Neuronal stem cell (in vitro differentiated cells): ENCODE measurements around the gene NELL1.

Experiments
- DNase-seq: peaks from one replicate; pipeline ENCODE4 v3.0.0-alpha.2; 2013; ENCODE audit warnings: low spot score
- H2AFZ ChIP-seq: one replicate; pipeline ENCODE4 v1.6.1; 2013; ENCODE audit warnings: mild to moderate bottlenecking, low read length, inconsistent platforms
- H2AK5ac ChIP-seq: 2 replicates; pipeline ENCODE4 v1.6.1; 2013; ENCODE audit warnings: low read depth, mild to moderate bottlenecking, inconsistent platforms, low read length, moderate library complexity, mixed read lengths
- H2BK120ac ChIP-seq: 2 replicates; pipeline ENCODE4 v1.6.1; 2013; ENCODE audit warnings: low read depth, mild to moderate bottlenecking, inconsistent platforms, low read length, moderate library complexity, mixed read lengths
- H2BK12ac ChIP-seq: one replicate; pipeline ENCODE4 v1.6.1; 2013; ENCODE audit warnings: low read length, inconsistent platforms
- H2BK15ac ChIP-seq: 2 replicates; pipeline ENCODE4 v1.6.1; 2013; ENCODE audit warnings: mild to moderate bottlenecking, low read length, inconsistent platforms, mixed read lengths
- H2BK5ac ChIP-seq: one replicate; pipeline ENCODE4 v1.6.1; 2013; ENCODE audit warnings: inconsistent platforms, mild to moderate bottlenecking, low read length, moderate library complexity
- H3K14ac ChIP-seq: one replicate; pipeline ENCODE4 v1.6.1; 2013; ENCODE audit warnings: low read length, inconsistent platforms
- H3K18ac ChIP-seq: 2 replicates; pipeline ENCODE4 v1.6.1; 2013; ENCODE audit warnings: low read length, inconsistent platforms
- H3K23ac ChIP-seq: 2 replicates; pipeline ENCODE4 v1.6.1; 2013; ENCODE audit warnings: low read depth, mild to moderate bottlenecking, mixed read lengths, low read length, inconsistent platforms; ENCODE audit not compliant: poor library complexity
- H3K27ac ChIP-seq: replicated peaks from 3 replicates; pipeline ENCODE4 v1.5.1; 2013; ENCODE audit warnings: low read length, inconsistent platforms
- H3K27me3 ChIP-seq, 3 experiments: 2 replicates each; pipeline ENCODE4 v1.6.1; 2013; ENCODE audit warnings: low read length in 3 of 3, mild to moderate bottlenecking in 2 of 3, inconsistent platforms in 1 of 3, low read depth in 1 of 3, mixed read lengths in 1 of 3, moderate library complexity in 1 of 3; ENCODE audit not compliant: control insufficient read depth in 3 of 3, insufficient read depth in 3 of 3
- H3K36me3 ChIP-seq, 2 donors: replicated peaks in 1 of 2; 2 replicates each; pipeline ENCODE4 v1.6.1; 2013; ENCODE audit warnings: low read length in 2 of 2; ENCODE audit not compliant: control insufficient read depth in 2 of 2, insufficient read depth in 2 of 2
- H3K4ac ChIP-seq: 2 replicates; pipeline ENCODE4 v1.6.1; 2013; ENCODE audit warnings: inconsistent platforms, mild to moderate bottlenecking, low read length, moderate library complexity
- H3K4me1 ChIP-seq, 2 donors: 1 replicate in 1 of 2; 2 replicates in 1 of 2; pipeline ENCODE4 v1.6.1; 2013; ENCODE audit warnings: low read length in 2 of 2, low read depth in 1 of 2; ENCODE audit not compliant: control insufficient read depth in 2 of 2, insufficient read depth in 1 of 2
- H3K4me2 ChIP-seq: one replicate; pipeline ENCODE4 v1.6.1; 2013; ENCODE audit warnings: mild to moderate bottlenecking, low read length, inconsistent platforms; ENCODE audit not compliant: insufficient read depth, poor library complexity, severe bottlenecking
- H3K4me3 ChIP-seq, 2 donors: 2 replicates each; pipeline ENCODE4 v1.5.1; 2013; ENCODE audit warnings: low read length in 2 of 2, mild to moderate bottlenecking in 2 of 2, inconsistent platforms in 1 of 2, moderate library complexity in 1 of 2
- H3K79me1 ChIP-seq: one replicate; pipeline ENCODE4 v1.6.1; 2013; ENCODE audit warnings: low read depth, mild to moderate bottlenecking, inconsistent platforms, low read length, moderate library complexity
- H3K9ac ChIP-seq: one replicate; pipeline ENCODE4 v1.6.1; 2013; ENCODE audit warnings: mild to moderate bottlenecking, low read depth, low read length, inconsistent platforms; ENCODE audit not compliant: poor library complexity
- H3K9me3 ChIP-seq, 2 donors: replicated peaks in 1 of 2; 2 replicates each; pipeline versions ENCODE3 to v1.6.1; 2013; ENCODE audit warnings: low read length in 2 of 2, mild to moderate bottlenecking in 2 of 2, inconsistent platforms in 1 of 2, low read depth in 1 of 2, mixed read lengths in 1 of 2, moderate library complexity in 1 of 2; ENCODE audit not compliant: control insufficient read depth in 2 of 2, insufficient read depth in 1 of 2
- H4K8ac ChIP-seq: one replicate; pipeline ENCODE4 v1.6.1; 2013; ENCODE audit warnings: low read depth, mild to moderate bottlenecking, inconsistent platforms, low read length, moderate library complexity
- H4K91ac ChIP-seq: one replicate; pipeline ENCODE4 v1.6.1; 2013; ENCODE audit warnings: low read length, low read depth, mild to moderate bottlenecking, inconsistent platforms; ENCODE audit not compliant: poor library complexity
- WGBS, 2 donors: extraction: QIAGEN DNeasy Blood & Tissue Kit; methylation state at CpG; one replicate each; pipeline ENCODE4 v1.1.7; 2013; ENCODE audit warnings: missing lambda C conversion rate in 2 of 2, mixed read lengths in 1 of 2; ENCODE audit not compliant: insufficient read length in 2 of 2, insufficient replicate concordance in 1 of 2; ENCODE audit errors: extremely low coverage in 2 of 2; 5-methylcytosine and 5-hydroxymethylcytosine counted together

Gene NELL1

GRCh38 chr11:20639688-20640087, 29.7 kb upstream of the NELL1 start:
- no peak overlapping the region for H2BK120ac ChIP-seq
- H4K91ac ChIP-seq, result no peak overlapping the region
- no peak overlapping the region for H3K9ac ChIP-seq
- no peak for DNase-seq
- no peaks in the 10 kb centered on the region for H3K79me1 ChIP-seq
- H3K4me1 ChIP-seq, result no peaks in the 10 kb centered on the region
- H3K4me2 ChIP-seq, result no peak overlapping the region
- no peak overlapping the region for H3K18ac ChIP-seq
- H3K27me3 ChIP-seq, result peaks cover 0 to 6% (median 0%) of the 10 kb centered on the region in 3 experiments
- no peak overlapping the region for H2BK5ac ChIP-seq
- no peak overlapping the region for H2BK12ac ChIP-seq
- WGBS, 2 donors, result no CpG with 5 or more reads among the region's 3 CpGs
- H2AK5ac ChIP-seq, result no peak overlapping the region
- H3K4ac ChIP-seq, result no peak overlapping the region
- no peak overlapping the region for H2BK15ac ChIP-seq
- no peak overlapping the region for H4K8ac ChIP-seq
- H3K23ac ChIP-seq, result no peak overlapping the region
- H3K4me3 ChIP-seq, result no peak overlapping the region
- no peaks in the 10 kb centered on the region for H3K9me3 ChIP-seq
- H2AFZ ChIP-seq, result no peak overlapping the region
- H3K36me3 ChIP-seq, result no peaks in the 10 kb centered on the region
- no peak overlapping the region for H3K14ac ChIP-seq
- no peak overlapping the region for H3K27ac ChIP-seq

GRCh38 chr11:20640401-20640800, 29.0 kb upstream of the NELL1 start:
- no peak overlapping the region for H3K14ac ChIP-seq
- H2BK5ac ChIP-seq, result no peak overlapping the region
- DNase-seq, result no peak

GRCh38 chr11:20644360-20644759, 25.0 kb upstream of the NELL1 start:
- H3K9ac ChIP-seq, result no peak overlapping the region
- H3K4me3 ChIP-seq, result no peak overlapping the region
- H3K36me3 ChIP-seq, result no peaks in the 10 kb centered on the region
- H3K4me2 ChIP-seq, result no peak overlapping the region
- H3K23ac ChIP-seq, result no peak overlapping the region
- no peak overlapping the region for H3K18ac ChIP-seq
- H2BK120ac ChIP-seq, result no peak overlapping the region
- no peak overlapping the region for H2AFZ ChIP-seq
- WGBS, 2 donors, result no CpG with 5 or more reads among the region's 4 CpGs
- H3K27ac ChIP-seq, result no peak overlapping the region
- H3K4ac ChIP-seq, result no peak overlapping the region
- no peak overlapping the region for H4K91ac ChIP-seq
- H2BK5ac ChIP-seq, result no peak overlapping the region
- no peaks in the 10 kb centered on the region for H3K4me1 ChIP-seq
- H2BK12ac ChIP-seq, result no peak overlapping the region
- no peak for DNase-seq
- H3K79me1 ChIP-seq, result no peaks in the 10 kb centered on the region
- no peak overlapping the region for H2AK5ac ChIP-seq
- H3K27me3 ChIP-seq, result no peaks in the 10 kb centered on the region
- H3K14ac ChIP-seq, result no peak overlapping the region
- H4K8ac ChIP-seq, result no peak overlapping the region
- H2BK15ac ChIP-seq, result no peak overlapping the region
- H3K9me3 ChIP-seq, result no peaks in the 10 kb centered on the region

More at GRCh38 chr11:20640401-20640800, 29.0 kb upstream of the NELL1 start:
- H3K4me1 ChIP-seq, result no peaks in the 10 kb centered on the region
- H2BK120ac ChIP-seq, result no peak overlapping the region
- H3K4me2 ChIP-seq, result no peak overlapping the region
- no CpG with 5 or more reads among the region's 2 CpGs for WGBS, 2 donors
- H3K9ac ChIP-seq, result no peak overlapping the region
- no peak overlapping the region for H2AK5ac ChIP-seq
- no peak overlapping the region for H2BK12ac ChIP-seq
- no peaks in the 10 kb centered on the region for H3K9me3 ChIP-seq
- no peak overlapping the region for H3K4ac ChIP-seq
- peaks cover 0 to 6% (median 0%) of the 10 kb centered on the region in 3 experiments for H3K27me3 ChIP-seq
- no peak overlapping the region for H3K4me3 ChIP-seq
- no peak overlapping the region for H2AFZ ChIP-seq
- no peak overlapping the region for H3K23ac ChIP-seq
- H3K36me3 ChIP-seq, result no peaks in the 10 kb centered on the region
- H3K27ac ChIP-seq, result no peak overlapping the region
- H2BK15ac ChIP-seq, result no peak overlapping the region
- H3K79me1 ChIP-seq, result no peaks in the 10 kb centered on the region
- H4K8ac ChIP-seq, result no peak overlapping the region
- H3K18ac ChIP-seq, result no peak overlapping the region
- H4K91ac ChIP-seq, result no peak overlapping the region

- Histone ChIP-seq H3K9ac (no peak overlapping the region), H3K14ac (no peak overlapping the region), H3K9me3 (no peaks in the 10 kb centered on the region), H4K8ac (no peak overlapping the region), H3K4me3 (no peak overlapping the region), H3K4me2 (no peak overlapping the region), H2BK5ac (no peak overlapping the region), H3K27ac (no peak overlapping the region), H3K18ac (no peak overlapping the region), H2AFZ (no peak overlapping the region), H3K79me1 (no peaks in the 10 kb centered on the region), H4K91ac (no peak overlapping the region), H2BK15ac (no peak overlapping the region), H3K27me3 (no peaks in the 10 kb centered on the region), H2AK5ac (no peak overlapping the region), H2BK12ac (no peak overlapping the region), H3K4ac (no peak overlapping the region), H2BK120ac (no peak overlapping the region), H3K4me1 (no peaks in the 10 kb centered on the region), H3K36me3 (no peaks in the 10 kb centered on the region), H3K23ac (no peak overlapping the region)
- WGBS, 2 donors, result no CpG with 5 or more reads among the region's 4 CpGs
- DNase-seq, result peak; percentile 76
Observed at GRCh38 chr11:20647976-20648565, 21.3 kb upstream of the NELL1 start.
